ENCODE results near the gene PLEKHB2.
"Not testable (repeated sequence)": the region's sequence is repeated elsewhere in the genome, so short reads cannot be mapped to it uniquely, and the experiment has no call there.

PLEKHB2 gene

GRCh38 chr2:131145040-131145439 lies 39.9 kb downstream of the PLEKHB2 start:
- DNase-seq, result no peak

GRCh38 chr2:131146231-131146630 lies 41.1 kb downstream of the PLEKHB2 start:
- no peak for DNase-seq

- DNase-seq, result no peak
Measured at GRCh38 chr2:131146749-131147148, 41.6 kb downstream of the PLEKHB2 start.

DNA sequence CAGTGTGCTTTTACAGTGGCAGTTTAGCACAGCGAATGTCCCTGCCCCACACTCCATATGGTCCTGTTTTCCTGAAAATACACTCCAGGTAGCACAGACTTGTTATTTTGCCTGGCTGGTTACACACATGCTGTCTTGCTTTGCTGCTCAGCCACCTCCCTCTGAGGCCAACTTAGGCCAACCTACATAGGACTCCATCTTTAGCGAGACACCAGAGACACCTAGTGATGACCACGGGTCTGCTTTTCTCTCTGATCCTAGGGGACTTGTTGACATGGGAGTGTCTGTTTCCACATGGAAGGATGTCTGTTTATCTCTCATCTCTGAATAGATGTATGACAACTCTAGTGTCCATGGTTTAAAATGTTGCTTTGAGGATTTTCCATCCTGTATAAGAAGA lies 43.3 kb downstream of the PLEKHB2 start:
- DNase-seq, result no peak

GRCh38 chr2:131150109-131150508 lies 45.0 kb downstream of the PLEKHB2 start:
- DNase-seq, result not testable (repeated sequence)

DNA sequence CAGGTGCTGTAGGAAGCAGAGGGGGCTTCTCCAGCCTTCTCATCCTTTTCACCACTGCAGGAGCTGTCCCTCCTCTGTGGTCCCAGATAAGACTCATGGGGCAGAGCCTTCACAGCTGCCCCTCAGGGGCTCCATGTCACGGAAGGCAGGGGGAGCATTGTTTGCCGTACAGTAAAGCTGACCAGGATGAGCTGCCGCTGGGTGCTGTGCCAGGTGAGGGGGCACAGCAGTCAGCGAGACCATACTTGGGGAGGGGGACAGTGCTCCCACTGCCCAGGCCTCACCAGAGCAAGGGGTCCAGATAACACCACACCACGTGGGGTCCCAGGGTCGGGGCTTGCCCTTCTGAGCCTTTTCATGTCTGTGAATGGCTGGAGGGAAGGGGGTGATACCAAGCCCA lies 46.3 kb downstream of the PLEKHB2 start:
- no peak for DNase-seq

GRCh38 chr2:131152074-131152473 lies 46.9 kb downstream of the PLEKHB2 start:
- no peak for DNase-seq

DNA sequence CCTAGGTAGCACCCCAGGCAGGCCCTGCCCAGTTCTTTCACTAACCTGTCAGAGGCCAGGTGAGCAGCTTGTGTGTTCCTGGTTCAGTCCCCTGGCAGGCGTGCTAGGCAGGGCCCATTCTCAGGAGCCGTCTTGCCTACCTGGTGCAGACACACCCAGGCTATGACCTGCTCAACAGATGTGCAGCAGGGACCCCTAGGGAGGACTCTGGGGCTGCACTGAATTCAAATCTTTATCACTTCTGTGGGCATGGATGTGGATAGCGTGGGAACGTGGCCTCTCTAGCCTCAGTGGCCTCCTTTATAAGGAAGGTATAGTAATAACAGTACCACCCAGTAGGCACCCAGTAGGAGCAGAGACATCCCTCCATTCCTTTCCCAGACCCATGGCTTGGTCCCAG lies 48.4 kb downstream of the PLEKHB2 start:
- no peak for DNase-seq

GRCh38 chr2:131154071-131154531 lies 49.0 kb downstream of the PLEKHB2 start:
- DNase-seq, result no peak

DNA sequence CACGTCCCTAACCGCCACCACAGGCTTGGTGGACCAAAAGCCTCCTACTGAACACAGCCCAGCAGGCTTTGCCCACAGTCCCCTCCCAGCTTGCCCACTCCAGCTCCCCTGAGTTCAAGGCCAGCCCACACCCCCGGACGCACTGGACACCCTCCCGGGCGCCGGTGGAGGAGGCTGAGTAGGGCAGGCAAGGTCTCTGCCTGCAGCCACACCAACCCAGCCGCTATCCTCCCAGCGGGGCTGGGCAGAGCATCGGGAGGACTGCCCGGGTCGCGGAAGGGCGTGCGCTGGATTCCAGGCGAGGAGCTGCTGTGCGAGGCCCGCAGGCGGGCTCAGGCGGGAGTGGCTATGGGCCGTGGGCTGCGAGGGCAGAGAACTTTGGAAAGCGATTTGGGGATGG lies 49.5 kb downstream of the PLEKHB2 start:
- DNase-seq, result no peak

GRCh38 chr2:131155208-131155855 lies 50.2 kb downstream of the PLEKHB2 start:
- no peak for DNase-seq

GRCh38 chr2:131156452-131157149 lies 51.5 kb downstream of the PLEKHB2 start:
- DNase-seq, result no peak

DNA sequence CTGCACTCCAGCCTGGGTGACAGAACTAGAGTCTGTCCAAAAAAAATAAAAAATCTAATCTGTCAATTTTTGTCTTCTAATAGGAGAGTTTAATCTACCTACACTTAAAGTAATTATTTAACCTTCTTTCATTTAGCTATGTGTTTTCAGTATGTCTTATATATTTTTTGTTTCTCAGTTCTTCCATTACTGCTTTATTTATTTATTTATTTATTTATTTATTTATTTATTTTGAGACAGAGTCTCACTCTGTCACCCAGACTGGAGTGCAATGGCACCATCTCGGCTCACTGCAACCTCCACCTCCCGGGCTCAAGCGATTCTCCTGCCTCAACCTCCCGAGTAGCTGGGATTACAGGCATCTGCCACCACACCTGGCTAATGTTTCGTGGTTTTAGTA lies 60.4 kb downstream of the PLEKHB2 start:
- DNase-seq, result not testable (repeated sequence)

GRCh38 chr2:131168538-131168937 lies 63.4 kb downstream of the PLEKHB2 start:
- DNase-seq, result no peak

- DNase-seq, result not testable (repeated sequence)
Measured at GRCh38 chr2:131178050-131178449, 72.9 kb downstream of the PLEKHB2 start.

- not testable (repeated sequence) for DNase-seq
Measured at GRCh38 chr2:131178721-131179418, 73.7 kb downstream of the PLEKHB2 start.

- not testable (repeated sequence) for DNase-seq
Measured at GRCh38 chr2:131181451-131181850, 76.3 kb downstream of the PLEKHB2 start.

DNA sequence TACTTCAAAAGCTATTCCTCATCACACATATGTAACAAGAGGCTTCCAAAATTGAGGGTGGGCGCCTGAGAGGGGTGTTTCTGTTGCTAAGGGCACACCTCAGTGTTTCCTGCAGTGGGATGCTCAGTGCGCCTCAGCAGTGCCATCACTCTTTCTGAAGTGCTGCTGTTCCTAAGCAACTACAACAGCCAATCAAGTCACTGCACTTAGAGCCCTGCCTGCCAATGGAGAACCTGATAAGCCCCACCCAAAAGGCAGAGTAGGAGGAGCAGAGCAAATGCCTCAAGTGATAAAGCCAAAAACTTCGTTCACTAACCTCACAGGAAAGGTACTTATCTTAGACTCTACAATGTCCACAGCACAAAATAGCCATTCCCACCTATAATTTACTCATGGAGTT lies 88.3 kb downstream of the PLEKHB2 start:
- DNase-seq, result not testable (repeated sequence)

DNA sequence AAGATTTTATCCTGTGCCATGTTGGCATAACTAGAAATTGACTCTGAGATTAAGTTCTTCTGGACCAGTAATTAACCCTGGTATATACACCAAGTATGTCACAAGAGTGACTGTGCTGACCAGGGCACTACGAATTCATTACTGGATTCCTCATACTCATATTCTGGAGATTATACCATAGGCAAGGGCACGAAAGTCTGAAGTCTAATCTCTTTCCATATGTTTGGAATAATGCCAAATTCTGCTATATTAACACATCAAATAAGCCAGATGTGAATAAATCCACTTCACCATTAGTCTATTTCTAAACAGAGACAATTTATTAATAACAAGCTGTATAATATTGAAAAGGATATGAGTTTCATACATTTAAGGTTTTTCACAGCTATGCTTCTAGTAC lies 91.0 kb downstream of the PLEKHB2 start:
- DNase-seq, result not testable (repeated sequence)

Data from SHP77 treated with DMSO at 0.1 percent for 48 hours (cell line).